ENCODE results near the gene TECPR2.
"Not testable (repeated sequence)": the region's sequence is repeated elsewhere in the genome, so short reads cannot be mapped to it uniquely, and the experiment has no call there.

- TF ChIP-seq, protein P1, sequence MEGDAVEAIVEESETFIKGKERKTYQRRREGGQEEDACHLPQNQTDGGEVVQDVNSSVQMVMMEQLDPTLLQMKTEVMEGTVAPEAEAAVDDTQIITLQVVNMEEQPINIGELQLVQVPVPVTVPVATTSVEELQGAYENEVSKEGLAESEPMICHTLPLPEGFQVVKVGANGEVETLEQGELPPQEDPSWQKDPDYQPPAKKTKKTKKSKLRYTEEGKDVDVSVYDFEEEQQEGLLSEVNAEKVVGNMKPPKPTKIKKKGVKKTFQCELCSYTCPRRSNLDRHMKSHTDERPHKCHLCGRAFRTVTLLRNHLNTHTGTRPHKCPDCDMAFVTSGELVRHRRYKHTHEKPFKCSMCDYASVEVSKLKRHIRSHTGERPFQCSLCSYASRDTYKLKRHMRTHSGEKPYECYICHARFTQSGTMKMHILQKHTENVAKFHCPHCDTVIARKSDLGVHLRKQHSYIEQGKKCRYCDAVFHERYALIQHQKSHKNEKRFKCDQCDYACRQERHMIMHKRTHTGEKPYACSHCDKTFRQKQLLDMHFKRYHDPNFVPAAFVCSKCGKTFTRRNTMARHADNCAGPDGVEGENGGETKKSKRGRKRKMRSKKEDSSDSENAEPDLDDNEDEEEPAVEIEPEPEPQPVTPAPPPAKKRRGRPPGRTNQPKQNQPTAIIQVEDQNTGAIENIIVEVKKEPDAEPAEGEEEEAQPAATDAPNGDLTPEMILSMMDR (IDR thresholded peaks at IDR 0.05) = not testable (repeated sequence)
- TF ChIP-seq POLR2AphosphoS5, EP300 (IDR thresholded peaks at IDR 0.05): not testable (repeated sequence)
Measured at GRCh38 chr14:102519709-102520108, 157.0 kb downstream of the TECPR2 start.
